SK-MEL-5 (cell line): ENCODE data around the gene GUSB. TPM values are rescaled to one million over a fixed set of nuclear protein-coding genes. Genes with fewer than 3 reads are reported as not detected.
"Not testable (repeated sequence)": the region's sequence is repeated elsewhere in the genome, so short reads cannot be mapped to it uniquely, and the experiment has no call there.

Experiments
- DNase-seq: peaks from one replicate; pipeline ENCODE4 v3.0.0-alpha.2; 2016; ENCODE audit warnings: low read depth, low spot score
- in situ Hi-C: cut with HindIII; loops from 2 replicates; pipeline ENCODE4 v1.10.0; 2016; ENCODE audit warnings: low sequenced_read_pairs, high pct_unique_total_duplicates, low pct_unique_long_range_greater_than_20kb
- total RNA-seq: library from RNA; depleted of rRNA; stranded (reverse); fragments of >200 nt; shearing (Covaris generic); gene quantifications from 2 replicates; pipeline ENCODE4 v1.2.3, GENCODE V29; 2014

Gene GUSB
- total RNA-seq, 1 experiment from 2014 or later: 57.7 TPM

DNA sequence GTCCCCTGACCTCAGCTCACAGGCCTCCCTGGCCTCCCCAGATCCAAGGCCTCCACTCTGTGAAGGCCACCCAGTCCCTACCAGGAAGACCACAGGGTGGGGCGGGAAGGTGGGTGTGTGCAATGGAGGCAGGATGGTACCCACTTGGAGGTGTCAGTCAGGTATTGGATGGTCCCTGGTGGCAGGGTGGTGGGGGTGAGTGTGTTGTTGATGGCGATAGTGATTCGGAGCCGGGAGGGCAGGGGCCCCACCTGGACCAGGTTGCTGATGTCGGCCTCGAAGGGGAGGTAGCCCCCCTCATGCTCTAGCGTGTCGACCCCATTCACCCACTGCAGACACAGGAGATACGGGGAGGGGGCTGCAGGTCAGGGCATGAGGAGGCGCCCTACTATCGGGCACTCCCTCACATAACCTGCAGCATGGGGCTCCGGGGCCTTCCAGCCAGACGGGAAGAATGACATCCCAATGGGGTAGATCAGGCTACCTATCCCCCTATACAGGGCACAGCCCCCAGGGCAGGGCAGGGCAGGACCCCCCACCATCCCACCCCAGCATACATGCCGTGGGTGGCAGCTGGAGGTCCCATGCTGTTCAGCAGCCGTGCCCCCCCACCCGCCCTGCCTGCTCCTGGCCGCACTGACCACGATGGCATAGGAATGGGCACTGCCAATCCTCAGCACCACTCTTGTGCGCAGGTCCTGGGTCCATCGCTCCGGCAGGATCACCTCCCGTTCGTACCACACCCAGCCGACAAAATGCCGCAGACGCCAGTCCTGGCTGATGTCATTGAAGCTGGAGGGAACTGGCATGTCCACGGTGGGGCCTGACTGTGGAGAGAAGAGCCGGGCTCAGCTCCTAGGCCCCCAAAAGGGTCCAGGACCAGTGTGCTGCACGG is 2.2 kb downstream of the GUSB start:
- in situ Hi-C loops: no loop called here
- no peak for DNase-seq

GRCh38 chr7:65978891-65979582 is 3.0 kb downstream of the GUSB start:
- DNase-seq: no peak
- in situ Hi-C loops: no loop called here

GRCh38 chr7:65976659-65977196 is 5.3 kb downstream of the GUSB start:
- in situ Hi-C loops: no loop called here
- DNase-seq: no peak

DNA sequence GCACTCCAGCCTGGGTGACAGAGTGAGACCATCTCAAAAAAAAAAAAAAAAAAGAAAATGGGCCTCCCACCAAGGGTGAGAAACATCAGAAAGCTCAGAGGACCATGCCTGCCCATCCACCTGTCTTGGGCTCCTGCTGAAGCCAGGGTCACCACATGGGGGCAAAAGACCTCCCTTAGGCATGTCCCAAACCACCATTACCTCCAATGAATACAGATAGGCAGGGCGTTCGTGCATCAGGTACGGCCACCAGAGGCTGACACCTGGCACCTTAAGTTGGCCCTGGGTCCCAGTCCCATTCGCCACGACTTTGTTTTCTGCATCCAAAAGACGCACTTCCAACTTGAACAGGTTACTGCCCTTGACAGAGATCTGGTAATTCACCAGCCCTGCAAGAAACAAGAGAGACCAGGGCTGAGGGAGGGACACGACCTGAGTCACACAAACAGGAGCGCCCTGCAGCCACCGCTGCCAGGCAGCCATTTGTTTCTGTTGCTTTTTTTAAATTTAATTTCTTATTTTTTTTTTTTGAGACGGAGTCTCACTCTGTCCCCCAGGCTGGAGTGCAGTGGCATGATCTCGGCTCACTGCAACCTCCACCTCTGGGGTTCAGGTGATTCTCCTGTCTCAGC is 6.1 kb downstream of the GUSB start:
- no peak for DNase-seq
- in situ Hi-C loops: no loop called here

- no peak for DNase-seq
- in situ Hi-C loops: no loop called here
These were observed 7.1 kb downstream of the GUSB start for GRCh38 chr7:65974876-65975275.

GRCh38 chr7:65974191-65974801 is 7.7 kb downstream of the GUSB start:
- no peak for DNase-seq
- in situ Hi-C loops: no loop called here

DNA sequence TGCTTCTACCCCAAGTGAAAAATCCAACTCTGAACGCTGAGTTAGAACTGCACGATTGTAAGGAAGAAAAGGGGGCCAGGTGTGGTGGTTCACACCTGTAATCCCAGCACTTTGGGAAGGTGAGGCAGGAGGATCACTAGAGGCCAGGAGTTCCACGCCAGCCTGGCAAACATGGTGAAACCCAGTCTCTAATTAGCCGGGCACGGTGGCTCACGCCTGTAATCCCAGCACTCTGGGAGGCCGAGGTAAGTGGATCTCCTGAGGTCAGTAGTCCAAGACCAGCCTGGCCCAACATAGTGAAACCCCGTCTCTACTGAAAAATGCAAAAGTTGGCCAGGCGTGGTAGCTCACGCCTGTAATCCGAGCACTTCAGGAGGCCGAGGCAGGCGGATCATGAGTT is 9.0 kb downstream of the GUSB start:
- no peak for DNase-seq
- in situ Hi-C loops: no loop called here

DNA sequence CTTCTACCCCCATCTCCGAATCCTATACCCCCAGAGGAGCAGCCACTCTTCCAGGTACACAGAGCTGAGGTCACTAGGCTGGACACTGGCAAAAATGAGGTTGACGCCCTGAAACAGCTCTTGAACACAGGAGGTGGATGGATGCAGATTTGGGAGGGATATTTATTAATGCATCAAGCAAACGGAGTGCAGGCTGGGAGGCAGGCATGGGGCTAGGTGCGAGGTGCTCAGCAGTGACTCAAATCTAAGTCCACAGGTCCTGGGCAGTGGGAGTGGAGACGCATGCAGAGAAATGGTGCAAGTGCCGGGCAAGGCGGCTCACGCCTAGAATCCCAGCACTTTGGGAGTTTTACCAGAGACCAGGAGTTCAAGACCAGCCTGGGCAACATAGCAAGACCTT is 11.0 kb downstream of the GUSB start:
- in situ Hi-C loops: no loop called here
- no peak for DNase-seq

- no peak for DNase-seq
- in situ Hi-C loops: no loop called here
These were observed 13.5 kb downstream of the GUSB start for GRCh38 chr7:65968256-65969185.

GRCh38 chr7:65967361-65968155 is 14.5 kb downstream of the GUSB start:
- no peak for DNase-seq
- in situ Hi-C loops: no loop called here

DNA sequence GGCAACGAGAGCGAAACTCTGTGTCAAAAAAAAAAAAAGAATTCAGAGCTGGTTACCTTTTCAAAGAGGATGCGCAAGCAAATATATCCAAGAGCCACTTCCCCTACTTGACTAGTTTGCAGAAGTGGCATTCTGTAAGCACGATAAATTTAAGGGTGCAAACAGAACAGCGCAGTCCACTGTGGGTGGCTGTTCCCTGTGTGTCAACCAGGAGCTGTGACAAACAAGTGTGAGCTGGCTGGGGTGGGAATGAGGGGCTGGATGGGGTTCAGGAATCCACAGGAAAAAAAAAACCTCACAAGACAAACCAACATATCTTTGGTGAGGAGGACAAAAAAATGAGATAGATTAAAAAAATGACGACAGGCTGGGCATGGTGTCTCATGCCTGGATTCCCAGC is 15.9 kb downstream of the GUSB start:
- in situ Hi-C loops: no loop called here
- no peak for DNase-seq

- in situ Hi-C loops: not testable (repeated sequence)
These were observed 17.3 kb downstream of the GUSB start for GRCh38 chr7:65964671-65965070.

DNA sequence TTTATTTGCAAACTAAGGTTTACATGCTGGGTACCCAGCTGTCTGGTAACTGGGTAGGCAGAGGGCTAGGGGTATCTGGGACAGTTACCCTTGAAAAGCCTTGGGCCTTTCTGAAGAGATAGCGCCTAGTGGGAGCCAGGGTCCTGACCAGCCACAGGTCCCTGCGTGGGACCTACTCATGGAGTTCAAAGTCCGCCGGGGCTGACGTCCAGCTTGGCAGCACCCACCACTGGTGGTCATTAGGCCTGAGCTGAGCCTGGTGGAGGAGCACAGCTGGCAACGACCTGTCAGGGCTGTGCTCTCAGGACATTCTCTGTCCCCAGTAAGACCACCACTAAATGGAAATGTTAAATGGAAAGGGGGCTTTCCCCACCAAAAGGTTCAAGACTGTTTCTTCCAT is 20.0 kb downstream of the GUSB start:
- no peak for DNase-seq
- in situ Hi-C loops: no loop called here

More at GRCh38 chr7:65964671-65965070, 17.3 kb downstream of the GUSB start:
- not testable (repeated sequence) for DNase-seq

DNA sequence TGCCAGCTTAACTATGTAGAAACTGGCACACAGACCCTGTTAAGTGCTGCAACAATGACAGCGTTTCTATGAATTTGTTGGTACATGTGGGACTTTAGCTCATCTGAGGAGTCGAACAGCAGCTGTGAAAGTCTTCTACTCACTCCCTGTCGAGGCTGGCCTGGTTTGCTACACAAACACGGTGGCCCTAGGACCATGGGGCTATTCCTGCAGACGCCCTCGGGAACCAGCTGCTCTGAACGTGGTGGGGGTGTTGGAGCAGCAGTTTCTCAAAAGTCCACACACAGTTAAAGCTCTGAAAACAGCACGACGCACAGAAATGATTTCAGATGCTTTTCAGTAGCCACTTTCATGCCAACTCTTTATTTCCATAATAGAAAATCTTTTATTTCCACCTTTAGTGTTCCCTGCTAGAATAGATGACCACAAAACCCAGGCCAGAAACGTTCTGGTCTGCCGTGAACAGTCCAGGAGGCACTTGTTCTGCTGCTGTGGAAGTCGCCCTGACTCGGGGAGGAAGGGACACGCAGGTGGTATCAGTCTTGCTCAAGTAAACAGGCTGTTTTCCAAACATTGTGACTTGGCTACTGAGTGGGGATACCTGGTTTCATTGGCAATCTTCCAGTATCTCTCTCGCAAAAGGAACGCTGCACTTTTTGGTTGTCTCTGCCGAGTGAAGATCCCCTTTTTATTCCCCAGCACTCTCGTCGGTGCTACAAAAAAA is 21.5 kb downstream of the GUSB start:
- in situ Hi-C loops: no loop called here

GRCh38 chr7:65955718-65956117 is 26.3 kb downstream of the GUSB start:
- no peak for DNase-seq
- in situ Hi-C loops: no loop called here

More for the DNA sequence above, 21.5 kb downstream of the GUSB start:
- no peak for DNase-seq
